ENCODE results near the gene KBTBD12. TPM values are rescaled to one million over a fixed set of nuclear protein-coding genes. Genes with fewer than 3 reads are reported as not detected.

The KBTBD12 gene
- total RNA-seq, 1 experiment from 2014 or later: not detected

GRCh38 chr3:127974226-127974625 is 59.2 kb downstream of the KBTBD12 start (continued):
- TF ChIP-seq ZBTB33 (IDR thresholded peaks at IDR 0.05; ENCODE audit: extremely low read depth, insufficient replicate concordance, low read length) (no peak), RAD21 (IDR thresholded peaks at IDR 0.05; ENCODE audit: low read depth) (no peak), ZFX (IDR thresholded peaks at IDR 0.05) (no peak), MAX (IDR thresholded peaks at IDR 0.05) (no peak), CBX3 (IDR thresholded peaks at IDR 0.05; ENCODE audit: low read depth) (no peak), EZH2 (IDR thresholded peaks at IDR 0.05) (no peak), ZNF274 (IDR thresholded peaks at IDR 0.05; ENCODE audit: low read depth, low read length) (no peak), TCF7L2 (IDR thresholded peaks at IDR 0.05; ENCODE audit: borderline replicate concordance, extremely low read depth, insufficient read depth, insufficient read length) (no peak), JUND (IDR thresholded peaks at IDR 0.05) (no peak)

GRCh38 chr3:127975153-127976029 is 60.4 kb downstream of the KBTBD12 start:
- intact Hi-C loops (cut with micrococcal nuclease): no loop called here
- BruUV-seq (replicated peaks): no TSS peak
- Histone ChIP-seq H3K9me3 (ENCODE audit: control insufficient read depth in 1 of 2, insufficient read depth in 1 of 2, low read depth in 1 of 2, low read length in 2 of 2) (no peaks in the 10 kb centered on the region), H3K9me2 (ENCODE audit: insufficient read depth) (no peaks in the 10 kb centered on the region), H3K4me1 (ENCODE audit: control insufficient read depth in 1 of 2, insufficient read depth in 2 of 2, low read length in 2 of 2) (no peaks in the 10 kb centered on the region), H3K27me3 (ENCODE audit: insufficient read depth, low read length) (no peaks in the 10 kb centered on the region), H3K4me3 (replicated peaks in 1 of 2; ENCODE audit: low read depth in 1 of 2, low read length in 2 of 2) (no peak overlapping the region), H3K36me3 (ENCODE audit: control insufficient read depth in 1 of 2, insufficient read depth in 2 of 2, low read length in 2 of 2) (no peaks in the 10 kb centered on the region), H3K79me2 (ENCODE audit: insufficient read depth, low read length) (no peaks in the 10 kb centered on the region), H3K27ac (ENCODE audit: low read depth, low read length) (no peak overlapping the region), H4K20me1 (ENCODE audit: insufficient read depth) (no peaks in the 10 kb centered on the region), H2AFZ (ENCODE audit: low read depth, low read length, poor library complexity, severe bottlenecking) (no peak overlapping the region), H3K4me2 (ENCODE audit: low read length) (no peak overlapping the region), H3K9ac (ENCODE audit: low read length) (no peak overlapping the region)
- ChIA-PET RAD21 (ENCODE audit: low non-redundant PET in 1 of 2, low total read pairs in 2 of 2, uncharacterized antibody in 2 of 2, unreplicated experiment in 2 of 2) (no interaction called here), POLR2A (no interaction called here), CTCF (no interaction called here)
- DNase-seq (ENCODE audit: low read depth, low spot score): no peak
- TF ChIP-seq EGR1 (IDR thresholded peaks at IDR 0.05; ENCODE audit: low read depth) (no peak), SRF (IDR thresholded peaks at IDR 0.05; ENCODE audit: low read depth) (no peak), CEBPB (IDR thresholded peaks at IDR 0.05; ENCODE audit: low read depth) (no peak), SIN3A (IDR thresholded peaks at IDR 0.05; ENCODE audit: low read depth) (no peak), YY1 (IDR thresholded peaks at IDR 0.05; ENCODE audit: extremely low read depth, insufficient replicate concordance, low read depth, low read length) (no peak), ATF3 (IDR thresholded peaks at IDR 0.05) (no peak), CBX3 (IDR thresholded peaks at IDR 0.05; ENCODE audit: low read depth) (no peak), ZBTB33 (IDR thresholded peaks at IDR 0.05; ENCODE audit: extremely low read depth, insufficient replicate concordance, low read length) (no peak), ZFX (IDR thresholded peaks at IDR 0.05) (no peak), REST (IDR thresholded peaks at IDR 0.05; ENCODE audit: low read depth) (no peak), RAD21 (IDR thresholded peaks at IDR 0.05; ENCODE audit: low read depth) (no peak), EZH2 (IDR thresholded peaks at IDR 0.05) (no peak)
- no peak for ATAC-seq

All from HCT116 (cell line).